B cell (primary cell): ENCODE measurements around the gene IFNA16. TPM values are rescaled to one million over a fixed set of nuclear protein-coding genes. Genes with fewer than 3 reads are reported as not detected.

Experiments used
- polyA plus RNA-seq: library from polyadenylated mRNA; depleted of rRNA; stranded (reverse); fragments of >200 nt; gene quantifications from 2 replicates; pipeline ENCODE4 v1.2.3, GENCODE V29; 2012
- total RNA-seq, 2 donors: library from RNA; stranded (reverse); fragments of 120-200 nt in 1 of 2; gene quantifications; 1 replicate in 1 of 2; 2 replicates in 1 of 2; pipeline versions ENCODE4 v1.2.3 to v1.2.4, GENCODE V29; 2013 to 2022

IFNA16 gene
- total and polyA plus RNA-seq, 2 donors (not counting 1 experiment from before 2014, with no cell fraction given): not detected

Other genes with a start within 250 kb of the IFNA16 start
- 3.9 and 5.7 TPM in 2 replicates for gene HACD4, start 185.7 kb downstream of the IFNA16 start, total RNA-seq
- 4.5 and 8.3 TPM in 2 replicates for gene HACD4, start 185.7 kb downstream of the IFNA16 start, polyA plus RNA-seq
- gene IFNB1, start 139.4 kb downstream of the IFNA16 start, total RNA-seq: not detected in 2 replicates
- gene IFNB1, start 139.4 kb downstream of the IFNA16 start, polyA plus RNA-seq: not detected in 2 replicates
- gene IFNW1, start 75.5 kb downstream of the IFNA16 start, total RNA-seq: not detected in 2 replicates
- gene IFNW1, start 75.5 kb downstream of the IFNA16 start, polyA plus RNA-seq: not detected in 2 replicates
- not detected in 2 replicates for gene IFNA21, start 50.7 kb downstream of the IFNA16 start, total RNA-seq
- gene IFNA21, start 50.7 kb downstream of the IFNA16 start, polyA plus RNA-seq: not detected in 2 replicates
- not detected in 2 replicates for gene IFNA4, start 29.7 kb downstream of the IFNA16 start, total RNA-seq
- gene IFNA4, start 29.7 kb downstream of the IFNA16 start, polyA plus RNA-seq: not detected in 2 replicates
- gene IFNA7, start 15.1 kb downstream of the IFNA16 start, total RNA-seq: not detected in 2 replicates
- not detected in 2 replicates for gene IFNA7, start 15.1 kb downstream of the IFNA16 start, polyA plus RNA-seq
- gene IFNA10, start 10.2 kb downstream of the IFNA16 start, total RNA-seq: not detected in 2 replicates
- not detected in 2 replicates for gene IFNA10, start 10.2 kb downstream of the IFNA16 start, polyA plus RNA-seq
- not detected in 2 replicates for gene IFNA17, start 10.9 kb upstream of the IFNA16 start, total RNA-seq
- not detected in 2 replicates for gene IFNA17, start 10.9 kb upstream of the IFNA16 start, polyA plus RNA-seq
- not detected in 2 replicates for gene IFNA14, start 22.7 kb upstream of the IFNA16 start, total RNA-seq
- not detected in 2 replicates for gene IFNA14, start 22.7 kb upstream of the IFNA16 start, polyA plus RNA-seq
- gene IFNA5, start 88.0 kb upstream of the IFNA16 start, total RNA-seq: not detected in 2 replicates
- not detected in 2 replicates for gene IFNA5, start 88.0 kb upstream of the IFNA16 start, polyA plus RNA-seq
- 17.5 and 17.6 TPM in 2 replicates for gene KLHL9, start 118.1 kb upstream of the IFNA16 start, total RNA-seq
- gene KLHL9, start 118.1 kb upstream of the IFNA16 start, polyA plus RNA-seq: 4.3 and 4.8 TPM in 2 replicates
- gene IFNA6, start 133.6 kb upstream of the IFNA16 start, total RNA-seq: not detected in 2 replicates
- gene IFNA6, start 133.6 kb upstream of the IFNA16 start, polyA plus RNA-seq: not detected in 2 replicates
- not detected in 2 replicates for gene IFNA13, start 150.7 kb upstream of the IFNA16 start, total RNA-seq
- not detected in 2 replicates for gene IFNA13, start 150.7 kb upstream of the IFNA16 start, polyA plus RNA-seq
- not detected in 2 replicates for gene IFNA2, start 168.1 kb upstream of the IFNA16 start, total RNA-seq
- not detected in 2 replicates for gene IFNA2, start 168.1 kb upstream of the IFNA16 start, polyA plus RNA-seq
- gene IFNA8, start 191.8 kb upstream of the IFNA16 start, total RNA-seq: not detected in 2 replicates
- gene IFNA8, start 191.8 kb upstream of the IFNA16 start, polyA plus RNA-seq: not detected in 2 replicates
- not detected in 2 replicates for gene IFNA1, start 223.1 kb upstream of the IFNA16 start, total RNA-seq
- not detected in 2 replicates for gene IFNA1, start 223.1 kb upstream of the IFNA16 start, polyA plus RNA-seq